NCI-H460 (cell line): ENCODE measurements around the gene CDC40. TPM values are rescaled to one million over a fixed set of nuclear protein-coding genes. Genes with fewer than 3 reads are reported as not detected.
"Not testable (repeated sequence)": the region's sequence is repeated elsewhere in the genome, so short reads cannot be mapped to it uniquely, and the experiment has no call there.

Experiments
- DNase-seq: peaks from one replicate; pipeline ENCODE4 v3.0.0-alpha.2; 2016; ENCODE audit warnings: low read depth; ENCODE audit errors: extremely low read depth
- total RNA-seq: library from RNA; depleted of rRNA; stranded (reverse); fragments of >200 nt; shearing (Covaris generic); gene quantifications from 2 replicates; pipeline ENCODE4 v1.2.3, GENCODE V29; 2014; rRNA removed

CDC40 gene
- total RNA-seq, 1 experiment from 2014 or later, result 20.3 TPM

GRCh38 chr6:110266996-110267395, 86.8 kb downstream of the CDC40 start:
- no peak for DNase-seq

DNA sequence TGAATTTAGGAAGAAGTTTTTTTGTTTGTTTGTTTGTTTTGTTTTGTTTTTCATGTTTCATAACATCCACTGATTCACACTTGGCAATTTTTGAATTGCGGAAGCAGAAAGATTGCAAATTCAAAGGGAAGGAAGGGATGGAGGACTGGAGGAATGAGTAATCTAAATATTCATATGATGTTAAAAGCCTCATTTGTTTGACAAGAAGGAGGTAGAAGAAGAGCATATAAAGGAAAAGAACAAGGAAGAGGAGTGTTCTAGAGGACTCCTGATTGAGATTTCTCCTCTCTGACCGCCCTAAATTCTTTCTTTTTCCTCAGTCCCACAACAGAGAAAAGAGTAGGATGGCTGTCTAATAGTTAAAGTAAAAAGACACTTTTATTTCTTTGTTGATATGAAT, 89.4 kb downstream of the CDC40 start:
- DNase-seq, result no peak

DNA sequence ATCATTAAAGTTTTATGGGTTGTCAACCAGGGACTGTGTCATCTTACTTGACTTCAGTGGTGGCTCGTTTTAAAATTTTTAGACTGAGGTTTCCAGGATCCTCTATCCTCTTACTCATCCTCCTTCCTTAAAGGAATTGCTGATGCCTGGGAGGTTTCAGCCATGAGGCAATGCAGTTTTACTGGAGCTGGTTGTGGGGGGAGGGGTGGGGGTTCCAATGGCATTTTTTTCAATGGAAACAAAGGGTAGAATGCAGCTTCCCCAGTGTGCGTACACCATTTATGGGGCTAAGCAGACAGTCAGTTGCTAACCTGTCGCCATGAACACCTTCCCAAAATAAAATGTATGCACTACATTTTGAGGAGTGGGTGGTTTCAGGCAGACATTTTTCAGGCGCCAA, 89.9 kb downstream of the CDC40 start:
- DNase-seq, result no peak

- no peak for DNase-seq
Observed at GRCh38 chr6:110271732-110272022, 91.5 kb downstream of the CDC40 start.

DNA sequence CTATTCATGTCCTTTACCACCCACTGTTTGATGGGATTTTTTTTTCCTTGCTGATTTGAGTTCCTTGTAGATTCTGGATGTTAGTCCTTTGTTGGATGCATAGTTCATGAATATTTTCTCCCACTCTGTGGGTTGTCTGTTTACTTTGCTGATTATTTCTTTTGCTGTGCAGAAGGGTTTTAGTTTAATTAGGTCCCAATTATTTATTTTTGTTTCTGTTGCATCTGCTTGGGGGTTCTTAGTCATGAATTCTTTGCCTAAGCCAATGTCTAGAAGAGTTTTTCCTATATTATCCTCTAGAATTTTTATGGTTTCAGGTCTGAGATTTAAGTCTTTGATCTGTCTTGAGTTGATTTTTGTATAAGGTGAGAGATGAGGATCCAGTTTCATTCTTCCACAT, 92.6 kb downstream of the CDC40 start:
- not testable (repeated sequence) for DNase-seq

DNA sequence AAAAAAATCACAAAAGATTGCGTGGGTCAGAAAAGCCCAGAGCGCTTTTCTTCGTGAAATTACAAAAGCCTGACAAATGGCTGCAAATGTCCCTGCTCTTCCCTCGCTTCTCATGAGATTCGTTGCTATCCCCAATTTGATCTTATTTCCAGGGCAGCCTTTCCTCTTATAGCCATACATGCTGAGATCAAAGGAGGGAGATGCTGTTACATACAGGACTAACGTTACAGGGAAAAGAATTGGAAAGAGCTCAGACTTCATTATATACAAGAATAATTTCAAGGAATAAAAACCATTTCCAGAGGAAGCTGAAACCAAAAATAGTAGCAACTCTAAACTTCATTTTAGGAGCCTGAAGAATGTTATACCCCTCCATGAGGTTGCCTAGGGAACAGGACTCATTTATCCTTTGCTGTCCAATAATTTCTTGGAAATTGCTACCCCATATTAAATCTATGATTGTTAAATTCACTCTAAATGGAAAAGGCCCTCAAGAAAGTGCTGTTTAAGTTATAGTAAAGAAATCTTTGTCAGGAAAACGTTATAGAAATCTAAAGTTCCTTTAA, 97.0 kb downstream of the CDC40 start:
- DNase-seq, result no peak

Other genes with a start within 250 kb of the CDC40 start
- gene GPR6, start 202.1 kb upstream of the CDC40 start, total RNA-seq, result not detected in 2 replicates
- gene WASF1, start 757 bp upstream of the CDC40 start, total RNA-seq, result 10.1 and 11.5 TPM in 2 replicates
- not detected in 2 replicates for gene METTL24, start 177.9 kb downstream of the CDC40 start, total RNA-seq
- 0.89 and 1.0 TPM in 2 replicates for gene DDO, start 235.1 kb downstream of the CDC40 start, total RNA-seq